ENCODE data around the gene CD5L. TPM values are rescaled to one million over a fixed set of nuclear protein-coding genes. Genes with fewer than 3 reads are reported as not detected.

The CD5L gene
- total and polyA plus RNA-seq, 9 of the 15 experiments (the other 6 are each of a cell fraction or from before 2014, with no cell fraction given): not detected

DNA sequence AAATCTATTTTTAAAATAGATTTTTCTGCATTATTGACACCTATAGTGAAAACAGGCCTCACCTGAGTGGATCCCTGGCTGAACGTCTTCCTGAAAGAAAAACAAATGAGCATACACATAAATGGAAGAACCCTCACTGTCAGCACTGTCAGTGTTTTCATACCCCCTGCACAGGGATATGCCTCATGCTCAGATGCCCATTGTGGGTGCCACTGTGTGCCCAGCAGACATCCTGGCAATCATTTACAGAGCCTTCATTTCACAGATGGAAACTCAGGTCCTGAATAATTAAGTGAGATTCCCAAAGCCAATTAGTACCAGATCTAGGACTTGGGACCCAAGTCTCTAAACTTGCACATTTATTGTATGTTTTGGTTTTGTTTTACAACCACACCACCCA lies 41.6 kb downstream of the CD5L start:
- Histone ChIP-seq H3K9me1 (ENCODE audit: control insufficient read depth, insufficient read depth, low read length) (no peaks in the 10 kb centered on the region), H2AFZ (ENCODE audit: low read depth, low read length) (no peak overlapping the region), H3K36me3 (ENCODE audit: control insufficient read depth, insufficient read depth, low read length) (no peaks in the 10 kb centered on the region), H3K27ac (ENCODE audit: extremely low read depth, low read depth, low read length) (no peak overlapping the region), H3K4me1 (replicated peaks in 1 of 2; ENCODE audit: control insufficient read depth in 2 of 2, insufficient read depth in 2 of 2, low read length in 2 of 2) (no peaks in the 10 kb centered on the region), H3K79me2 (ENCODE audit: control insufficient read depth, insufficient read depth, low read length) (no peaks in the 10 kb centered on the region), H3K9ac (ENCODE audit: insufficient read depth in 1 of 2, low read depth in 2 of 2, low read length in 2 of 2) (no peak overlapping the region), H4K20me1 (replicated peaks; ENCODE audit: control insufficient read depth, insufficient read depth, low read length) (no peaks in the 10 kb centered on the region), H3K4me2 (ENCODE audit: insufficient read depth, low read length) (no peak overlapping the region), H3K9me3 (replicated peaks; ENCODE audit: control insufficient read depth, insufficient read depth, low read depth, low read length) (no peaks in the 10 kb centered on the region), H3K27me3 (ENCODE audit: control insufficient read depth in 2 of 2, insufficient read depth in 2 of 2, low read length in 2 of 2) (no peaks in the 10 kb centered on the region), H3K4me3 (no peak overlapping the region)
- TF ChIP-seq ZNF408 (CRISPR knock-in tag; IDR thresholded peaks at IDR 0.05; ENCODE audit: low read depth) (no peak), TCFL5 (CRISPR knock-in tag; conservative IDR thresholded peaks at IDR 0.05) (no peak), ZNF518B (CRISPR knock-in tag; IDR thresholded peaks at IDR 0.05) (no peak), CCAR2 (IDR thresholded peaks at IDR 0.05; ENCODE audit: low read depth, low read length) (no peak), USF2 (CRISPR knock-in tag; IDR thresholded peaks at IDR 0.05) (no peak)
- TF ChIP-seq, protein P1, sequence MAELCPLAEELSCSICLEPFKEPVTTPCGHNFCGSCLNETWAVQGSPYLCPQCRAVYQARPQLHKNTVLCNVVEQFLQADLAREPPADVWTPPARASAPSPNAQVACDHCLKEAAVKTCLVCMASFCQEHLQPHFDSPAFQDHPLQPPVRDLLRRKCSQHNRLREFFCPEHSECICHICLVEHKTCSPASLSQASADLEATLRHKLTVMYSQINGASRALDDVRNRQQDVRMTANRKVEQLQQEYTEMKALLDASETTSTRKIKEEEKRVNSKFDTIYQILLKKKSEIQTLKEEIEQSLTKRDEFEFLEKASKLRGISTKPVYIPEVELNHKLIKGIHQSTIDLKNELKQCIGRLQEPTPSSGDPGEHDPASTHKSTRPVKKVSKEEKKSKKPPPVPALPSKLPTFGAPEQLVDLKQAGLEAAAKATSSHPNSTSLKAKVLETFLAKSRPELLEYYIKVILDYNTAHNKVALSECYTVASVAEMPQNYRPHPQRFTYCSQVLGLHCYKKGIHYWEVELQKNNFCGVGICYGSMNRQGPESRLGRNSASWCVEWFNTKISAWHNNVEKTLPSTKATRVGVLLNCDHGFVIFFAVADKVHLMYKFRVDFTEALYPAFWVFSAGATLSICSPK (IDR thresholded peaks at IDR 0.05; ENCODE audit: borderline replicate concordance): no peak
- TF ChIP-seq, protein P2, sequence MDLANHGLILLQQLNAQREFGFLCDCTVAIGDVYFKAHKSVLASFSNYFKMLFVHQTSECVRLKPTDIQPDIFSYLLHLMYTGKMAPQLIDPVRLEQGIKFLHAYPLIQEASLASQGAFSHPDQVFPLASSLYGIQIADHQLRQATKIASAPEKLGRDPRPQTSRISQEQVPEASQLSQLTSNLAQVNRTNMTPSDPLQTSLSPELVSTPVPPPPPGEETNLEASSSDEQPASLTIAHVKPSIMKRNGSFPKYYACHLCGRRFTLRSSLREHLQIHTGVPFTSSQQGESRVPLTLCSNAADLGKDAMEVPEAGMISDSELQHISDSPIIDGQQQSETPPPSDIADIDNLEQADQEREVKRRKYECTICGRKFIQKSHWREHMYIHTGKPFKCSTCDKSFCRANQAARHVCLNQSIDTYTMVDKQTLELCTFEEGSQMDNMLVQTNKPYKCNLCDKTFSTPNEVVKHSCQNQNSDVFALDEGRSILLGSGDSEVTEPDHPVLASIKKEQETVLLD (IDR thresholded peaks at IDR 0.05): no peak
- ChIA-PET CTCF (ENCODE audit: low intra/inter-chr PET ratio) (no interaction called here), POLR2A (no interaction called here)
- 10% methylated on average over 1 of the region's 1 CpG for WGBS (ENCODE audit: insufficient coverage, low coverage, missing lambda C conversion rate)
- intact Hi-C loops (cut with micrococcal nuclease): no loop called here
- in situ Hi-C loops (cut with MboI): no loop called here
- no TSS peak for BruUV-seq (replicated peaks)
- DNase-seq (ENCODE audit: extremely low read depth in 1 of 4, low spot score in 3 of 4) (no peak), FAIRE-seq (no peak), ATAC-seq (no peak)

All from K562 (cell line).